ENCODE results near the gene SRCAP.
"Not testable (repeated sequence)": the region's sequence is repeated elsewhere in the genome, so short reads cannot be mapped to it uniquely, and the experiment has no call there.

Gene SRCAP

GRCh38 chr16:30664616-30665109, 34.3 kb upstream of the SRCAP start:
- DNase-seq, result no peak

- DNase-seq, result no peak
Observed at GRCh38 chr16:30665155-30665829, 33.7 kb upstream of the SRCAP start.

- DNase-seq, result no peak
Observed at GRCh38 chr16:30665830-30666190, 33.2 kb upstream of the SRCAP start.

- DNase-seq, result no peak
Observed at GRCh38 chr16:30666681-30667080, 32.3 kb upstream of the SRCAP start.

GRCh38 chr16:30667361-30667905, 31.5 kb upstream of the SRCAP start:
- no peak for DNase-seq

- no peak for DNase-seq
Observed at GRCh38 chr16:30668393-30668792, 30.6 kb upstream of the SRCAP start.

GRCh38 chr16:30669026-30669902, 29.7 kb upstream of the SRCAP start:
- DNase-seq, result no peak

- no peak for DNase-seq
Observed at GRCh38 chr16:30669903-30670824, 28.8 kb upstream of the SRCAP start.

- DNase-seq, result no peak
Observed at GRCh38 chr16:30675143-30675542, 23.8 kb upstream of the SRCAP start.

- DNase-seq, result no peak
Observed at GRCh38 chr16:30677931-30678585, 20.9 kb upstream of the SRCAP start.

GRCh38 chr16:30678586-30678970, 20.4 kb upstream of the SRCAP start:
- DNase-seq, result no peak

- DNase-seq, result no peak
Observed at GRCh38 chr16:30680326-30680725, 18.6 kb upstream of the SRCAP start.

GRCh38 chr16:30688701-30689100, 10.3 kb upstream of the SRCAP start:
- no peak for DNase-seq

- no peak for DNase-seq
Observed at GRCh38 chr16:30691907-30692306, 7.1 kb upstream of the SRCAP start.

- no peak for DNase-seq
Observed at GRCh38 chr16:30692396-30693064, 6.4 kb upstream of the SRCAP start.

GRCh38 chr16:30694926-30695693, 3.9 kb upstream of the SRCAP start:
- DNase-seq, result no peak

- DNase-seq, result not testable (repeated sequence)
Observed at GRCh38 chr16:30696646-30697045, 2.3 kb upstream of the SRCAP start.

- no peak for DNase-seq
Observed at GRCh38 chr16:30697264-30698138, 1.5 kb upstream of the SRCAP start.

GRCh38 chr16:30698139-30698815, 694 bp upstream of the SRCAP start:
- DNase-seq, result peak; percentile 99

Measured in stimulated activated CD4-positive, alpha-beta T cell treated with anti-CD3 and anti-CD28 coated beads, Interleukin-2, amount 100 ng/mL, for 24 hours (primary cell).